ENCODE data around the gene KCNK2.

DNA sequence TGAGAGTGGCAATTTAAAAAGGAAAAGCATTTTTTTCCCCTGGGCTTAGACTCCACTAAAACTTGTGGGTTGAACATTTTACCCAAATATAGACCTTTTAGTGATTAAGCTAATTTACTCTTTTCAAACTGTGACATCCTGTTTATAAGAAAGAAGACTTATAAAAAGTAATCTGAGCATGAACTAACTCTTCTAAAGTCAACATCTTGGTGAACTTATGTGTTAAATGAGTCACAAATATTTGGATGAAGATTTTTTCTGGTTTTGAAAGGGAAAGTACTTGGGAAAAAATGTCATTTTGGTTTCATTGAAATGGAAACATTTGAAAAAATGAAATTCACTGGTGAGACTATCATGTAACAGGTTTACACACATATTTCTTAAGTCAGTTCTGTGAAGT, 109.8 kb downstream of the KCNK2 start:
- TF ChIP-seq RAD21 (IDR thresholded peaks at IDR 0.05; ENCODE audit: low read length): no peak
- TF ChIP-seq, protein P1, sequence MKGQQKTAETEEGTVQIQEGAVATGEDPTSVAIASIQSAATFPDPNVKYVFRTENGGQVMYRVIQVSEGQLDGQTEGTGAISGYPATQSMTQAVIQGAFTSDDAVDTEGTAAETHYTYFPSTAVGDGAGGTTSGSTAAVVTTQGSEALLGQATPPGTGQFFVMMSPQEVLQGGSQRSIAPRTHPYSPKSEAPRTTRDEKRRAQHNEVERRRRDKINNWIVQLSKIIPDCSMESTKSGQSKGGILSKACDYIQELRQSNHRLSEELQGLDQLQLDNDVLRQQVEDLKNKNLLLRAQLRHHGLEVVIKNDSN (IDR thresholded peaks at IDR 0.05; ENCODE audit: borderline replicate concordance, low read depth): no peak
- TF ChIP-seq CTCF (IDR thresholded peaks at IDR 0.05): no peak
- no peak for TF ChIP-seq CHD2 (IDR thresholded peaks at IDR 0.05; ENCODE audit: low read length, partially characterized antibody)
- no peak for TF ChIP-seq REST (IDR thresholded peaks at IDR 0.05; ENCODE audit: low read depth, low read length)
- TF ChIP-seq EP300 (IDR thresholded peaks at IDR 0.05; ENCODE audit: borderline replicate concordance in 1 of 2, low read depth in 1 of 2, low read length in 1 of 2): no peak
- no peak for TF ChIP-seq TCF12 (IDR thresholded peaks at IDR 0.05)
- peak; percentile 26; the same call in 1 of the 2 replicates for TF ChIP-seq JUND (IDR thresholded peaks at IDR 0.05)
- TF ChIP-seq SMC3 (IDR thresholded peaks at IDR 0.05; ENCODE audit: low read depth, low read length): no peak
- no peak for TF ChIP-seq RFX5 (IDR thresholded peaks at IDR 0.05; ENCODE audit: low read length)
- no peak for TF ChIP-seq SIN3A (IDR thresholded peaks at IDR 0.05; ENCODE audit: borderline replicate concordance, low read depth, low read length)
- no peak for TF ChIP-seq POLR2AphosphoS5 (IDR thresholded peaks at IDR 0.05; ENCODE audit: low read depth, low read length)
- no peak for TF ChIP-seq MXI1 (IDR thresholded peaks at IDR 0.05; ENCODE audit: low read depth, low read length)
